GM18951 (cell line): Measurements from ENCODE around the gene BAG3.

ENCODE experiments used
- POLR2A ChIP-seq: IDR thresholded peaks from 4 replicates; pipeline ENCODE4 v1.6.1; 2011; ENCODE audit warnings: mild to moderate bottlenecking; ENCODE audit not compliant: insufficient read length, insufficient read depth; ENCODE audit errors: extremely low read depth
- in situ Hi-C: fragments of 300-500 bp; cut with MboI; formaldehyde crosslinking; loops from one replicate; pipeline ENCODE4 v1.12.0; 2022; ENCODE audit warnings: low sequenced_read_pairs, mixed read lengths, inconsistent platforms; ENCODE audit not compliant: unreplicated experiment

The BAG3 gene

GRCh38 chr10:119625570-119626280, 25.5 kb upstream of the BAG3 start:
- in situ Hi-C loops, result no loop called here
- TF ChIP-seq POLR2A, result no peak

GRCh38 chr10:119630300-119630699, 20.9 kb upstream of the BAG3 start:
- in situ Hi-C loops, result no loop called here
- no peak for TF ChIP-seq POLR2A

- no peak for TF ChIP-seq POLR2A
- in situ Hi-C loops, result no loop called here
Observed at GRCh38 chr10:119633538-119634218, 17.5 kb upstream of the BAG3 start.

DNA sequence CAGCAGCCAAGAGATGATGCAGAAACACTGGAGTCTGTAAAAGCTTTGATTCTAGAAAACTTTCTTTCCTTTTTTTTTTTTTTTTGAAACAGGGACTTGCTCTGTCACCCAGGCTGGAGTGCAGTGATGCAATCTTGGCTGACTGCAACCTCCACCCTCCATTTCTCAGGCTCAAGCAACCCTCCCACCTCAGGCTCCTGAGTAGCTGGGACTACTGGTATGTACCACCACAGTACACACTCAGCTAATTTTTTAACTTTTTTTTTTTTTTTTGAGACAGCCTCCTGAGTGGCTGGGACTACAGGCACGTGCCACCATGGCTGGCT, 17.0 kb upstream of the BAG3 start:
- no peak for TF ChIP-seq POLR2A
- in situ Hi-C loops, result no loop called here

DNA sequence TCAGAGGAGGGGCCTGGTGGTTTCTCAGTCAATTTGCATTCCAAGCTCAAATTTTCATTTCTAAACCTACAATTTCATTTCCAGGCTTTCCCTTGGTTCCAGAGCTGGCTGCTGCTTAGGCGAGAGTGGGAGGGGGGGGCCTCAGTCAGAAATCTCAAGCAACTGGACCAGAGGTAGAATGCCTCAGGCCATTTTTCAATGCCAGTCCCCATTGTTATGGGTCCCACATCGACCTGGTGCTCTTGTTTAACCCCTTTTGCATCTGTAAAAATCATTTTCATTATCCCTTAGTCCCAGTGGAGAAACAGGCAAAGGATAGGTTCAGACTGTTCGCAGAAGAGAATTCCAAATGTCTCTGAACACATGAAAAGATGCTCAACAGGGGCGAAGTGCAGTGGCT, 13.5 kb upstream of the BAG3 start:
- in situ Hi-C loops, result no loop called here
- no peak for TF ChIP-seq POLR2A

DNA sequence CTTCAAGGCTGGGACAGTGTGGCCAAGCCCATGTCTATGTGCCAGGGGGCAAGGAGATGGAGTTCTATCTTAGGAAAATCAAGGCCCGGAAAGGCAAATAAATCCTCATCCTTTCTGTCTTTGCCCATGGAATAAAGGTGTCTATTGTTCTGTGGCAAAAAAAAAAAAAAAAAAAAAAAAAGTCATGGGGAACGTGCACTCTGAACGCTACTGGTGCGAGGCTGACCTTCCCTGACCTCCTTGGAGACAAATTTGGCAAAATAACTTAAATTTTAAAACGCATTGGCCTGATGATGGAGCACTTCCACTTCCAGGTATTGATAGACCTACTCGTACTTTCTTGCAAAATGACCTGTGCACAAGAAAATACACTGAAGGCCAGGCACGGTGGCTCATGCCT, 12.2 kb upstream of the BAG3 start:
- TF ChIP-seq POLR2A, result no peak
- in situ Hi-C loops, result no loop called here

GRCh38 chr10:119640384-119640783, 10.8 kb upstream of the BAG3 start:
- TF ChIP-seq POLR2A, result no peak
- in situ Hi-C loops, result no loop called here

GRCh38 chr10:119640875-119641526, 10.2 kb upstream of the BAG3 start:
- in situ Hi-C loops, result no loop called here
- no peak for TF ChIP-seq POLR2A

DNA sequence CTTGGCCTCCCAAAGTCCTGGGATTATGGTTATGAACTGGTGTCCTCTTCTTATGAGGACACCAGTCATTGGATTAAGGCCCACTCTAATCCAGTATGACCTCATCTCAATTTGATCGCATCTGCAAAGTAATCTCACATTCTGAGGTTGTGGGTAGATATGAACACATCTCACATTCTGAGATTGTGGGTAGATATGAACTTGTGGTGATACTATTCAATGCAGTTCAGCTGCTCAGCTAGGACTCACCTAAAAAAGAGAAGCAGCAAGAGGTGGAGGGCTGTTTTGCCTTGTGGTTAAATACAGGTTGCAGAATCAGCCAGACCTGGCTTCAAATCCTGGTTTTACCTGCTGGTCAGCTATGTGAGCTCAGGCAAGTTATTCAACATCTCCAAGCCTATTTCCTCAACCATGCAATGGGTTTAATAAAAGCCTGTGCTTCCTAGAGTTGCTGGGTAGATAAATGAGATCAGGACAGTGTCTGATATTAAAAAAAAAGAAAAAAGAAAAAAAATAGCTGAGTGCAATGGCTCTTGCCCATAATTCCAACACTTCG, 8.5 kb upstream of the BAG3 start:
- in situ Hi-C loops, result no loop called here

GRCh38 chr10:119643306-119644204, 7.6 kb upstream of the BAG3 start:
- no peak for TF ChIP-seq POLR2A
- in situ Hi-C loops, result no loop called here

More for the DNA sequence above, 8.5 kb upstream of the BAG3 start:
- TF ChIP-seq POLR2A, result no peak

GRCh38 chr10:119644205-119644814, 6.9 kb upstream of the BAG3 start:
- in situ Hi-C loops, result no loop called here
- no peak for TF ChIP-seq POLR2A

GRCh38 chr10:119644994-119645393, 6.2 kb upstream of the BAG3 start:
- in situ Hi-C loops, result no loop called here
- no peak for TF ChIP-seq POLR2A

- TF ChIP-seq POLR2A, result no peak
- in situ Hi-C loops, result no loop called here
Observed at GRCh38 chr10:119650062-119650461, 1.1 kb upstream of the BAG3 start.
